Cardiac muscle cell (in vitro differentiated cells and primary cell): ENCODE measurements around the gene IKZF2. TPM values are rescaled to one million over a fixed set of nuclear protein-coding genes. Genes with fewer than 3 reads are reported as not detected.

Experiments used
- DNase-seq, 2 donors: peaks; one replicate each; pipeline versions ENCODE4 v3.0.0 to v3.0.0-alpha.2; 2010 to 2017; ENCODE audit warnings: low read depth in 1 of 2, low spot score in 1 of 2
- H3K27ac ChIP-seq: fragments of 200-600 bp; sonication (generic); 2 replicates; pipeline ENCODE4 v1.5.1; 2016
- H3K27me3 ChIP-seq: fragments of 200-600 bp; sonication (generic); 2 replicates; pipeline ENCODE4 v1.6.0; 2016; ENCODE audit warnings: control low read depth
- H3K36me3 ChIP-seq: fragments of 200-600 bp; sonication (generic); 2 replicates; pipeline ENCODE4 v1.5.1; 2016; ENCODE audit warnings: control low read depth
- H3K4me1 ChIP-seq: fragments of 200-600 bp; sonication (generic); 2 replicates; pipeline ENCODE4 v1.8.1; 2017; ENCODE audit warnings: low read depth, mild to moderate bottlenecking, mixed run types
- H3K4me3 ChIP-seq: fragments of 200-600 bp; sonication (generic); 2 replicates; pipeline ENCODE4 v1.5.1; 2016; ENCODE audit warnings: mild to moderate bottlenecking
- H3K9me3 ChIP-seq: fragments of 200-600 bp; sonication (generic); 2 replicates; pipeline ENCODE4 v1.5.1; 2017; ENCODE audit warnings: low read depth, mild to moderate bottlenecking, control low read depth
- polyA plus RNA-seq: library from polyadenylated mRNA; unstranded; fragments of >200 nt; fragmentation: Nextera tagmentation; extraction: Ambion mirVana; gene quantifications from 2 replicates; pipeline ENCODE4 v1.2.1, GENCODE V29; 2016
- total RNA-seq: library from RNA; depleted of rRNA; stranded (reverse); fragments of >200 nt; gene quantifications from 2 replicates; pipeline ENCODE4 v1.2.3, GENCODE V29; 2016
- TF ChIP-seq, protein P1 (sequence below): IDR thresholded peaks from 2 replicates; pipeline ENCODE4 v1.5.1; 2012; ENCODE audit warnings: low read depth, mild to moderate bottlenecking, low read length

Gene IKZF2
- total and polyA plus RNA-seq, 2 experiments from 2014 or later = 3.1 to 10.8 TPM

GRCh38 chr2:213125646-213126347, 25.6 kb downstream of the IKZF2 start:
- Histone ChIP-seq H3K4me1 (peaks cover 8% of the 10 kb centered on the region), H3K9me3 (no peaks in the 10 kb centered on the region), H3K36me3 (no peaks in the 10 kb centered on the region), H3K27ac (no peak overlapping the region), H3K4me3 (no peak overlapping the region), H3K27me3 (no peaks in the 10 kb centered on the region)
- peak in 1 of 2 donors; percentile 21 for DNase-seq
- TF ChIP-seq, protein P1, sequence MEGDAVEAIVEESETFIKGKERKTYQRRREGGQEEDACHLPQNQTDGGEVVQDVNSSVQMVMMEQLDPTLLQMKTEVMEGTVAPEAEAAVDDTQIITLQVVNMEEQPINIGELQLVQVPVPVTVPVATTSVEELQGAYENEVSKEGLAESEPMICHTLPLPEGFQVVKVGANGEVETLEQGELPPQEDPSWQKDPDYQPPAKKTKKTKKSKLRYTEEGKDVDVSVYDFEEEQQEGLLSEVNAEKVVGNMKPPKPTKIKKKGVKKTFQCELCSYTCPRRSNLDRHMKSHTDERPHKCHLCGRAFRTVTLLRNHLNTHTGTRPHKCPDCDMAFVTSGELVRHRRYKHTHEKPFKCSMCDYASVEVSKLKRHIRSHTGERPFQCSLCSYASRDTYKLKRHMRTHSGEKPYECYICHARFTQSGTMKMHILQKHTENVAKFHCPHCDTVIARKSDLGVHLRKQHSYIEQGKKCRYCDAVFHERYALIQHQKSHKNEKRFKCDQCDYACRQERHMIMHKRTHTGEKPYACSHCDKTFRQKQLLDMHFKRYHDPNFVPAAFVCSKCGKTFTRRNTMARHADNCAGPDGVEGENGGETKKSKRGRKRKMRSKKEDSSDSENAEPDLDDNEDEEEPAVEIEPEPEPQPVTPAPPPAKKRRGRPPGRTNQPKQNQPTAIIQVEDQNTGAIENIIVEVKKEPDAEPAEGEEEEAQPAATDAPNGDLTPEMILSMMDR = peak; percentile 10

- TF ChIP-seq, protein P1 = no peak
- H3K36me3 ChIP-seq = no peaks in the 10 kb centered on the region
- H3K4me3 ChIP-seq = no peak overlapping the region
- no peak for DNase-seq
- H3K4me1 ChIP-seq = peaks cover 8% of the 10 kb centered on the region
- H3K27ac ChIP-seq = no peak overlapping the region
- no peaks in the 10 kb centered on the region for H3K27me3 ChIP-seq
- no peaks in the 10 kb centered on the region for H3K9me3 ChIP-seq
These were observed 28.7 kb downstream of the IKZF2 start for GRCh38 chr2:213122725-213123124.

GRCh38 chr2:213121690-213122089, 29.7 kb downstream of the IKZF2 start:
- H3K27me3 ChIP-seq = no peaks in the 10 kb centered on the region
- TF ChIP-seq, protein P1 = no peak
- H3K36me3 ChIP-seq = no peaks in the 10 kb centered on the region
- no peaks in the 10 kb centered on the region for H3K9me3 ChIP-seq
- H3K27ac ChIP-seq = no peak overlapping the region
- peaks cover 8% of the 10 kb centered on the region for H3K4me1 ChIP-seq
- H3K4me3 ChIP-seq = no peak overlapping the region
- no peak for DNase-seq

- no peak overlapping the region for H3K27ac ChIP-seq
- no peaks in the 10 kb centered on the region for H3K36me3 ChIP-seq
- H3K27me3 ChIP-seq = no peaks in the 10 kb centered on the region
- DNase-seq = peak in 1 of 2 donors; percentile 32
- H3K4me3 ChIP-seq = no peak overlapping the region
- H3K4me1 ChIP-seq = peaks cover 17% of the 10 kb centered on the region
- no peaks in the 10 kb centered on the region for H3K9me3 ChIP-seq
- TF ChIP-seq, protein P1 = no peak
These were observed 32.2 kb downstream of the IKZF2 start for GRCh38 chr2:213119061-213119809.

DNA sequence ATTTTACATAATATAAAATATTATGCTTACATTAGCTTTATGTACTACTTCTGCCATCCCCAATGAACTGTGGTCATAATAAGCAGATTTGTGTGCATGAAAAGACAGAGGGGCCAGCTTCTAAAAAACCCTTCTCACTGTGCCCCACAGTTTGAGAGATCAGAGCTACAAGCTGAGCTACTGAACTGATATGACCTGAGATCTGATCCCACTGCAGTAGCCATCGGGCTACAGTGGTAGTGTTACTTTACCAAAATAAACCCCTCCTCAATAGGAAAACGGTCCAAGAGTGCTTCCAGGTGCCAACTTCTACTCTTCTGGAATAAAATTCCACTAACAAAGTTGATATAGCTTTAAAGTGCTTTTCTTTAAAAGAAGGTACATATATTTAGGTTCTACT, 43.1 kb downstream of the IKZF2 start:
- peaks cover 11% of the 10 kb centered on the region for H3K4me1 ChIP-seq
- no peak overlapping the region for H3K4me3 ChIP-seq
- no peaks in the 10 kb centered on the region for H3K9me3 ChIP-seq
- no peak overlapping the region for H3K27ac ChIP-seq
- no peaks in the 10 kb centered on the region for H3K36me3 ChIP-seq
- H3K27me3 ChIP-seq = no peaks in the 10 kb centered on the region
- no peak for DNase-seq
- TF ChIP-seq, protein P1 = no peak
